Uterine smooth muscle cell (primary cell): ENCODE data around the gene LIMA1. TPM values are rescaled to one million over a fixed set of nuclear protein-coding genes. Genes with fewer than 3 reads are reported as not detected.

Experiments used
- total RNA-seq: library from RNA; depleted of rRNA; stranded (reverse); fragments of >200 nt; gene quantifications from 2 replicates; pipeline ENCODE4 v1.2.3, GENCODE V29; 2014

Gene LIMA1
- 89.0 and 96.9 TPM in 2 replicates for total RNA-seq

GRCh38 chr12:50283229-50283923 is at the start of gene LIMA1:
Gene LIMA1, minus strand, starts transcription at chr12:50283520. Its CDS starts 34,769 bp downstream, at chr12:50248751.

GRCh38 chr12:50167049-50167828 is 116.1 kb downstream of the LIMA1 start, which contains the start of gene CERS5:
Gene CERS5, minus strand, starts transcription at chr12:50167369. Its CDS starts 72 bp downstream, at chr12:50167297.

Other genes starting within 250 kb of the LIMA1 start
- 0.66 and 3.6 TPM in 2 replicates for gene ASIC1, start 225.9 kb downstream of the LIMA1 start, total RNA-seq
- 30.4 and 46.1 TPM in 2 replicates for gene SMARCD1, start 198.2 kb downstream of the LIMA1 start, total RNA-seq
- 0.25 TPM in 1 of 2 replicates, not detected in the other for gene GPD1, start 179.5 kb downstream of the LIMA1 start, total RNA-seq
- 32.4 and 41.6 TPM in 2 replicates for gene COX14, start 171.3 kb downstream of the LIMA1 start, total RNA-seq
- 28.4 and 35.5 TPM in 2 replicates for gene CERS5, start 116.2 kb downstream of the LIMA1 start, total RNA-seq
- gene FAM186A, start 113.1 kb upstream of the LIMA1 start, total RNA-seq = under 0.01 TPM in 1 of 2 replicates, not detected in the other
- 38.7 and 42.6 TPM in 2 replicates for gene LARP4, start 117.4 kb upstream of the LIMA1 start, total RNA-seq
- 33.5 and 37.5 TPM in 2 replicates for gene DIP2B, start 221.5 kb upstream of the LIMA1 start, total RNA-seq